Uterus (tissue), 2 donors: Measurements from ENCODE around the gene MKI67.

Experiments
- CTCF ChIP-seq, 4 experiments: fragments of 200-600 bp in 2 of 4; fragments of 450-650 bp in 2 of 4; sonication (generic) in 2 of 4; IDR thresholded peaks; one replicate each; pipeline ENCODE4 v1.5.1; 2016 to 2019; ENCODE audit warnings: antibody characterized with exemption in 4 of 4, mild to moderate bottlenecking in 2 of 4, moderate library complexity in 1 of 4
- POLR2A ChIP-seq, 2 donors: fragments of 450-650 bp; IDR thresholded peaks; one replicate each; pipeline ENCODE4 v1.6.1; 2016; ENCODE audit warnings: antibody characterized with exemption in 2 of 2, mild to moderate bottlenecking in 1 of 2, moderate library complexity in 1 of 2

DNA sequence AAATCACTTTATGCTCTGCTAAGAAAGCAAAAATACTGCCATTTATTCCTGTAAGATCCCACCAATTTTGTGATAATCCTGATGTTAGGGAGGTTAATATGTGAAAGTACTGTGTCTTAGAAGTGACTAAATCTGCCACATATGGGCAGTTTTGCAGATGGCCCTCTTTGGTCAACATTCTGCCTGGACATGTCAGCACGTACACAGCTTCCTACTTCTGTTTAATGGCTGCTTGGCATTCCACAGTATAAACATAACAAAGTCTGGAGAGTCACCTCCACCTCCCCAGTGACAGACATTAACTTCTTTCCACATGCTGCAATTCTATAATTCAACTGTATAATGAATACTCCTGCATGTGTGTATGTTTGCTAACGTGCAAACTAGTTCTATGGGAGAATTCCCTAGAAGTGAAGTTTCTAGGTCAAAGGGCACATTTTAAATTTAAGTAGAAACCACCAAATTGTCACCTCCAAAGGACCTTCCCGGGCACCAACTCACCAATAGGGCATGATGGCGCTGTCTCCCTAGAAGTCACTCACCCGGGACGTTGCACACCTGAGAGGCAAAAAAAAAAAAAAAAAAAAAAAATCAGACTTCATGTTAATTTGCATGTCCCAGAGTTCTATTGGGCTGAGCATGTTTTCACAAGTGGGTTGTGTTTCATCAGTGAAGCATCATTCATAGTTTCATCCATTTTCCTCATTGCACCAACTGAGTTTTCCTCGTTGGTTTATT is 38.9 kb downstream of the MKI67 start:
- no peak for TF ChIP-seq CTCF (IDR thresholded peaks at IDR 0.05)
- no peak for TF ChIP-seq POLR2A (IDR thresholded peaks at IDR 0.05)
